ENCODE results near the gene KDSR. TPM values are rescaled to one million over a fixed set of nuclear protein-coding genes. Genes with fewer than 3 reads are reported as not detected.
A peak's percentile ranks its signal among the peaks of the same experiment; 100 is the strongest.

Gene KDSR
- polyA plus RNA-seq, 2 of the 4 experiments (the other 2 are of a cell fraction) = 13.6 to 21.2 TPM

DNA sequence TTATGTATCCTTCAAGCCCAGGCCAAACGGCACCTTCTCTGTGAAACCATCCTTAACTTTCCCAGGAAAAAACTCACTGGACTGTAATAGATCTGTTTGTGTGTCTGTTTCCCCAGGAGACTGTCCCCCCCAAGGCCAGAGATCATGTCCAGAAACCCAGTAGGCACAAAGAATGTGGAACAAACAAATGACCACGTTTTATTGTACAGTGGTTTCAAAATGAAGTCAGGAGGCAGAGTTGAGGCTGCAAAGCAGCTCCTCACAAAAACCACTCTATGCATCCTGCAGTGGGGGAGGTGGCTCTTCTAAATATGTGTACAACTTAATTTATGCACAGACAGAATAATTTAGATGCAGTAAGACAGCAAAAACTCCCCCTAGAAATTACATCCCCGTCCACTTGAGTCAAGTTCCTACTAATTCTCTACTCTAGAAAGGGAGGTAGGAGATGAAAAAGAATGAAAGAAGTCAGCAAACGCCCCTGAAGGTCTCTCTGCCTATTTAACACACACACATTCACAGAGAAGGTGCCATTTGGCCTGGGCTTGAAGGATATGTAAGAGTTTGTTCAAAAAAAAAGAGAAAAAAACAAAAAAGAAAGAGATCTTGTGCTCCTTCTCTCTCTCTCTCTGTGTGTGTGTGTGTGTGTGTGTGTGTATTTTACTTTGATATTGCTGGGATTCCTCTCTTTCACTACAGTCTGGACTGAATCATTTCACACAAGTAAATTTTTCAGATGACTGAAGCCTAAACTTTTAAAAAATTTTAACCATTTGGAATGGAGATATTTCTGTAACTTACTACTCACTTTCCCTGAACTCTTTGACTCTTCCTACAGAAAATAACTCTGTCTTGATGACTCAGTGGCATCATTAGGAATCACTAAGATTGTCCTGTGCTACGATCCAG lies 66.9 kb downstream of the KDSR start:
- no peak overlapping the region for H3K4me2 ChIP-seq
- H3K27ac ChIP-seq = no peak overlapping the region
- TF ChIP-seq TFCP2L1 (CRISPR knock-in tag; IDR thresholded peaks at IDR 0.05) = no peak
- TF ChIP-seq CHD2 (IDR thresholded peaks at IDR 0.05; ENCODE audit: low read length, partially characterized antibody) = no peak
- TF ChIP-seq ESRRA (IDR thresholded peaks at IDR 0.05; ENCODE audit: borderline replicate concordance, low read length) = no peak
- no peak for TF ChIP-seq PHF8 (IDR thresholded peaks at IDR 0.05; ENCODE audit: borderline replicate concordance, low read depth)
- no peak for TF ChIP-seq EP300 (IDR thresholded peaks at IDR 0.05)
- TF ChIP-seq RCOR1 (IDR thresholded peaks at IDR 0.05; ENCODE audit: low read depth, low read length) = no peak
- TF ChIP-seq, protein P1, sequence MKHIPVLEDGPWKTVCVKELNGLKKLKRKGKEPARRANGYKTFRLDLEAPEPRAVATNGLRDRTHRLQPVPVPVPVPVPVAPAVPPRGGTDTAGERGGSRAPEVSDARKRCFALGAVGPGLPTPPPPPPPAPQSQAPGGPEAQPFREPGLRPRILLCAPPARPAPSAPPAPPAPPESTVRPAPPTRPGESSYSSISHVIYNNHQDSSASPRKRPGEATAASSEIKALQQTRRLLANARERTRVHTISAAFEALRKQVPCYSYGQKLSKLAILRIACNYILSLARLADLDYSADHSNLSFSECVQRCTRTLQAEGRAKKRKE (CRISPR knock-in tag; IDR thresholded peaks at IDR 0.05; ENCODE audit: low read depth) = no peak
- no peak for TF ChIP-seq MYC (IDR thresholded peaks at IDR 0.05; ENCODE audit: borderline replicate concordance, low read length)
- TF ChIP-seq, protein P2, sequence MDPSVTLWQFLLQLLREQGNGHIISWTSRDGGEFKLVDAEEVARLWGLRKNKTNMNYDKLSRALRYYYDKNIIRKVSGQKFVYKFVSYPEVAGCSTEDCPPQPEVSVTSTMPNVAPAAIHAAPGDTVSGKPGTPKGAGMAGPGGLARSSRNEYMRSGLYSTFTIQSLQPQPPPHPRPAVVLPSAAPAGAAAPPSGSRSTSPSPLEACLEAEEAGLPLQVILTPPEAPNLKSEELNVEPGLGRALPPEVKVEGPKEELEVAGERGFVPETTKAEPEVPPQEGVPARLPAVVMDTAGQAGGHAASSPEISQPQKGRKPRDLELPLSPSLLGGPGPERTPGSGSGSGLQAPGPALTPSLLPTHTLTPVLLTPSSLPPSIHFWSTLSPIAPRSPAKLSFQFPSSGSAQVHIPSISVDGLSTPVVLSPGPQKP (IDR thresholded peaks at IDR 0.05; ENCODE audit: low read depth, low read length) = no peak
- TF ChIP-seq ZNF302 (CRISPR knock-in tag; IDR thresholded peaks at IDR 0.05) = no peak
- no peak for TF ChIP-seq JUNB (IDR thresholded peaks at IDR 0.05)
- TF ChIP-seq, protein P3, sequence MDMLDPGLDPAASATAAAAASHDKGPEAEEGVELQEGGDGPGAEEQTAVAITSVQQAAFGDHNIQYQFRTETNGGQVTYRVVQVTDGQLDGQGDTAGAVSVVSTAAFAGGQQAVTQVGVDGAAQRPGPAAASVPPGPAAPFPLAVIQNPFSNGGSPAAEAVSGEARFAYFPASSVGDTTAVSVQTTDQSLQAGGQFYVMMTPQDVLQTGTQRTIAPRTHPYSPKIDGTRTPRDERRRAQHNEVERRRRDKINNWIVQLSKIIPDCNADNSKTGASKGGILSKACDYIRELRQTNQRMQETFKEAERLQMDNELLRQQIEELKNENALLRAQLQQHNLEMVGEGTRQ (IDR thresholded peaks at IDR 0.05) = no peak
- TF ChIP-seq, protein P4, sequence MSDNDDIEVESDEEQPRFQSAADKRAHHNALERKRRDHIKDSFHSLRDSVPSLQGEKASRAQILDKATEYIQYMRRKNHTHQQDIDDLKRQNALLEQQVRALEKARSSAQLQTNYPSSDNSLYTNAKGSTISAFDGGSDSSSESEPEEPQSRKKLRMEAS (IDR thresholded peaks at IDR 0.05) = no peak
- H3K4me1 ChIP-seq = no peaks in the 10 kb centered on the region
- no peaks in the 10 kb centered on the region for H3K9me3 ChIP-seq
- FAIRE-seq = no peak
- ATAC-seq = no peak
- ChIA-PET CTCF (no interaction called here), POLR2A (no interaction called here)
- H3K4me3 ChIP-seq = no peak overlapping the region
- 29% methylated on average over 5 of the region's 5 CpGs for WGBS (ENCODE audit: missing lambda C conversion rate)
- DNase-seq (ENCODE audit: low read depth in 1 of 2, low spot score in 1 of 2) = no peak

DNA sequence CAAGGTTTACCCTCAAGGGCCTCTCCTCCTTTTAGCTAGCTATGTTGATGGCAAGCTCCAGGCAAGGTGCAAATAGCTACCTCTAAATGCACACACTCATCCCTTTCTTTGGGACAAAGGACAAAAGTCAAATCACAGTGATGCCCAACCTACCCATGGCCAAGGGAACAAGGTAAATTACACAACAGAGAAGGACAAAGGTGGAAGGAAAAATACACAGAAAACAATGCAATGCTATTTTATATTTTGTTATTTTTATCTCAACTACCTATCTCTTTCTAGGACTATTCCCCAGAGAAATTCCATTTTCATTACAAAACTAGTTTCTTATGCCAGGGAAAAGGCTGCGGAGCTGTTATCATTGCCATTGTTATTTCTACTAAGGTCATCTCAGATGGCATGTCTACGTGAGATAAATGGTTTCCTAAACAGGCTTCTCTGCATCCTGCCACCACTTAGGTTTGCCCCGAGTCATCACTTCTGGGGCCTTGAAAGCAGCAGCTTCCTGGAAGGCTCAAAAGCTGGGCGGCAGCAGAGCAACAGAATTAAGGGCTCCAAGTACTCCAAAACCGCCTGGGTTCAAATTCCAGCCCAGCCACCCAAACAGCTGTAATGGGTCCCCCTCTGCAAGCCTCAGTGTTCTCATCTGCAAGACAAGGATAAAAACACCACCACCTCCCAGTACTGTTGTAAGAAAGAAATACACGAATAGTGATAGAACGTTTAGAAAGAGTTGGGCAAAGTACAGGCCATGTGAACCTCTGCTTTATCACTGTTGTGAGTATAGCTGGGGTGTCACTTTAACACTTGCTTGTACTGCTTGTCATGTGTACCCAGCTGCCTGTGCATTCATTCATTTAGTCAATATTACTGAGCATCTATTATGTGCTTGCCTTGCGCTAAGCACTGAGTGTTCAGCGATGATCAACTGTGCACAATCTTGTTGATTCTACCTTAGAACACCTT lies 68.3 kb downstream of the KDSR start:
- Histone ChIP-seq H3K9me3 (no peaks in the 10 kb centered on the region), H3K4me3 (no peak overlapping the region), H3K4me1 (no peaks in the 10 kb centered on the region), H3K4me2 (no peak overlapping the region), H3K27ac (no peak overlapping the region)
- ChIA-PET CTCF (interaction anchor here (1.6 kb wide), 1 partner anchor 24 kb away, joined by 4 read pairs; no protein-coding TSS in a partner anchor), POLR2A (no interaction called here)
- DNase-seq (ENCODE audit: low read depth in 1 of 2, low spot score in 1 of 2) (no peak), FAIRE-seq (no peak), ATAC-seq (no peak)
- TF ChIP-seq SREBF2 (IDR thresholded peaks at IDR 0.05) (no peak), MAFK (IDR thresholded peaks at IDR 0.05; ENCODE audit: partially characterized antibody) (peak; percentile 15), RARB (CRISPR knock-in tag; IDR thresholded peaks at IDR 0.05) (no peak)
- 76% methylated on average over 7 of the region's 9 CpGs for WGBS (ENCODE audit: missing lambda C conversion rate)

Measured in A549 (cell line).